Measurements from ENCODE around the gene STC2.

GRCh38 chr5:173297813-173298212, 30.4 kb downstream of the STC2 start:
- TF ChIP-seq CTCF (IDR thresholded peaks at IDR 0.05): no peak
- TF ChIP-seq POLR2A (IDR thresholded peaks at IDR 0.05): no peak
- TF ChIP-seq EP300 (IDR thresholded peaks at IDR 0.05): no peak
